ENCODE data around the gene MTMR6. TPM values are rescaled to one million over a fixed set of nuclear protein-coding genes. Genes with fewer than 3 reads are reported as not detected.

Gene MTMR6
- polyA plus RNA-seq, 3 donors, result 15.2 to 20.6 (median 19.0) TPM

Other genes starting within 250 kb of the MTMR6 start
- 1 to 10 TPM; 1.2 to 1.7 (median 1.3) TPM for gene PABPC3, start 191.4 kb downstream of the MTMR6 start, polyA plus RNA-seq (ENCODE audit: insufficient read length in 3 of 3)
- gene AMER2, start 115.2 kb downstream of the MTMR6 start, polyA plus RNA-seq (ENCODE audit: insufficient read length in 3 of 3), result under 1 TPM; 0.39 to 0.44 (median 0.43) TPM
- 10 to 100 TPM; 42.9 to 59.5 (median 51.9) TPM for gene NUP58, start 14.1 kb upstream of the MTMR6 start, polyA plus RNA-seq (ENCODE audit: insufficient read length in 3 of 3)
- gene ATP8A2, start 84.5 kb upstream of the MTMR6 start, polyA plus RNA-seq (ENCODE audit: insufficient read length in 3 of 3), result 1 to 10 TPM; 4.8 to 6.4 (median 5.8) TPM

Data from renal cortex interstitium (tissue), 3 donors.